Measurements from ENCODE around the gene KCTD12. TPM values are rescaled to one million over a fixed set of nuclear protein-coding genes. Genes with fewer than 3 reads are reported as not detected.

Gene KCTD12
- total RNA-seq, 2 experiments from 2014 or later: 7.1 to 7.3 TPM

DNA sequence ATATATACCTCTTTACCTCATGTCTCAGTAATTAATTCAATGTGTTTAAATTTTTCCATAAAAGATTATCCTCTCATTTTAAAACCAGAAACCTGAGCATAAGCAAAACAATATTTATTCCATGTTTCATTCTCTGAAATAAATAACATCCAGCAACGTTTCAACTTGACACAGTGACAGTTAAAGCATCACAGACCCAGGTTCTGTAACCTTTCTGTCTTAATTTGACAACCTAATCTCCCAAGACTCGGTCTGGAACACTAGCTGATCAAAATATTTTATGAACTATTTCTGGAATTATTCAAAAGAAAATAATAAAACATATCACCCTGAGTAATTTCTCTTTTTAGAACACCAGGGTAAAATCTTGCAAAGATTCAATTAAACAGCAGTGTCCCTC lies 40.3 kb downstream of the KCTD12 start:
- Mint-ChIP-seq H3K9me3 (no peaks in the 10 kb centered on the region), H3K4me3 (no peak overlapping the region), H3K27me3 (peaks cover 5% of the 10 kb centered on the region), H3K27ac (no peak overlapping the region), H3K4me1 (no peaks in the 10 kb centered on the region), H3K36me3 (ENCODE audit: low read depth) (no peaks in the 10 kb centered on the region)
- ChIA-PET CTCF (no interaction called here), POLR2A (no interaction called here)
- DNase-seq: no peak

DNA sequence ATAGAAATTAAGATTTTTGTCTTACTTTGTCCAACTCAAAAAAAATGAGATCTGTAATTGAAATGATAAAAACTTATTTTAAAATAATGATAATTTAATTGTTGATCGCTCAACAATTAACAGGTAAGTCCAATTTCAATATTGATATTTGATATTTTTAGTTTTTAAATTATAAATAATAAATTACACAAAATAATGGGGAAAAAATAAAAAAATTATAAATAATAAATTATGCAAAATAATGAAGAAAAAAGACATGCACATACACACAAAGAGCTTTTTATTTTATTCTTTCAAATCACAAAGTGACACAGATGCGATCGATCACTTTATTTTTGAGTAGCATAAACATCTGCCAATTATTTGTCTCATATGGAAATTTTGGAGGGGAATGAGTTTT lies 40.8 kb downstream of the KCTD12 start:
- Mint-ChIP-seq H3K4me1 (no peaks in the 10 kb centered on the region), H3K9me3 (no peaks in the 10 kb centered on the region), H3K36me3 (ENCODE audit: low read depth) (no peaks in the 10 kb centered on the region), H3K27ac (no peak overlapping the region), H3K4me3 (no peak overlapping the region), H3K27me3 (peaks cover 5% of the 10 kb centered on the region)
- DNase-seq: no peak
- ChIA-PET CTCF (no interaction called here), POLR2A (no interaction called here)

DNA sequence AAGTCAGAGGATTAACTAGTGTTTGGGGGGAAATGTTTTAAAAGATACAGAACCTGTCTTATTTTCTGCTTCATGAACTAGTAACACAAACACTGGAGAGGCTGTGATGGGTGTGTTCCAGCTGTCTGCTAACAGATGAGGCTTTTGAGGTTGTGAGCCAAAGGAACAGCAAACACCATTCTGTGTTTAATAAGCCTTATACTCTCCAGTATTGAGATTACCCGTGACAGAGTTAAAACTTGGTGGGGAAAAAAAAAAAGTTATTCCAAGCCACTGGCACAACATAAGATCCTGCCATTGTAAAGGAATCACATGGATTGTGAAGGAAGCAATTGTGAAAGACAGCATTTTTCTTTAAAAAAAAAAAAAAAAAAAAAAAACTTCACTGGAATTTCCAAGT lies 48.4 kb downstream of the KCTD12 start:
- H3K4me3 Mint-ChIP-seq: no peak overlapping the region
- H3K27ac Mint-ChIP-seq: no peak overlapping the region
- no peaks in the 10 kb centered on the region for H3K4me1 Mint-ChIP-seq
- H3K9me3 Mint-ChIP-seq: no peaks in the 10 kb centered on the region
- no peaks in the 10 kb centered on the region for H3K36me3 Mint-ChIP-seq (ENCODE audit: low read depth)
- peaks cover 6% of the 10 kb centered on the region for H3K27me3 Mint-ChIP-seq
- ChIA-PET POLR2A (no interaction called here), CTCF (interaction anchor here (0.7 to 1.8 kb wide), 2 partner anchors 11 to 794 kb away, joined by 3 to 5 read pairs; no protein-coding TSS in a partner anchor)
- no peak for DNase-seq

DNA sequence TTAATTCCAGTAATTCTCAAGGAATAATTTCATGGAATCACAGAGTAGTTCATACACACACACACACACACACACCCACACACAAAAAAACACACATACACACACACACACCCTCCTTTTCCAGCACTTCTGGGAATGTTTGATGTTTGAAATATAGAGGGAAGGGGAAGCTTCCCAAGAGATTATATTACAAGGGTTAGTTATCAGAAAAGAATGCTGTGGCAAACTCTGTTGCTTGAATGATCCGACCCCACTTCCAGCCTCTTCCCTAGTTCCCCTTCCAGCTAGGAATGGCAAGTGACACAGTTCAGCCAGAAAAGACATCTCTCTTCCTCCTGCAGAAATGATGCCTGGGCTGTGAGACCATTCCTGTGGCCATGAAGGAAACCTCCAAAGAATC lies 49.9 kb downstream of the KCTD12 start:
- Mint-ChIP-seq H3K27ac (no peak overlapping the region), H3K4me3 (no peak overlapping the region), H3K4me1 (no peaks in the 10 kb centered on the region), H3K36me3 (ENCODE audit: low read depth) (no peaks in the 10 kb centered on the region), H3K9me3 (no peaks in the 10 kb centered on the region), H3K27me3 (peaks cover 6% of the 10 kb centered on the region)
- POLR2A ChIA-PET: no interaction called here
- CTCF ChIA-PET: no interaction called here
- DNase-seq: no peak

DNA sequence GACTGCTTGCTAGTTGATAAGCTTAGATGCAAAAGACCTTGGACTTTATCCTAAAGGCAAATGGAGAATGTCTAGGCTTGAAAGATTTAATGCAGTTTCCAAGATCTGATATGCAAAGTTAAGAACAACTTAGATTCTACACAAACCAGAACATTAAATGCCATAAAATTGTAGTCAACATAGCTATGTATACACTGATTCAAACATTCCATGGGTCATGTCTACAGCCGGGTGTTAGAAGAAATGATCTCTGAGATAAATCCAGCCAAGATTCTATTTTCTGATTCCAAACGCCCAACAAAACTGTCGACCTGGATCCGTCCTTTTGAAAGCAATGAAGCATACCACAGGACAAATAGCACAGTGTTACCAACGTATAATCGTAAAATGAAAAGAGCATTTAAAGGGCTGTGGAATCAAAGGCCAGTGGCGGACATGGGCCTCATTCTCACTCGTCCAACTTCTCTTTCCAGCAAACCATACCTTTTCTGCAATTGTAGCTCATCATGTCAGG lies 52.7 kb downstream of the KCTD12 start:
- ChIA-PET CTCF (interaction anchor here (0.9 to 1.4 kb wide), 2 partner anchors 70 to 71 kb away, joined by 3 read pairs; no protein-coding TSS in a partner anchor), POLR2A (no interaction called here)
- H3K36me3 Mint-ChIP-seq (ENCODE audit: low read depth): no peaks in the 10 kb centered on the region
- no peak for DNase-seq
- no peak overlapping the region for H3K27ac Mint-ChIP-seq
- H3K4me3 Mint-ChIP-seq: no peak overlapping the region
- peaks cover 1% of the 10 kb centered on the region for H3K4me1 Mint-ChIP-seq
- no peaks in the 10 kb centered on the region for H3K9me3 Mint-ChIP-seq
- peaks cover 2% of the 10 kb centered on the region for H3K27me3 Mint-ChIP-seq

DNA sequence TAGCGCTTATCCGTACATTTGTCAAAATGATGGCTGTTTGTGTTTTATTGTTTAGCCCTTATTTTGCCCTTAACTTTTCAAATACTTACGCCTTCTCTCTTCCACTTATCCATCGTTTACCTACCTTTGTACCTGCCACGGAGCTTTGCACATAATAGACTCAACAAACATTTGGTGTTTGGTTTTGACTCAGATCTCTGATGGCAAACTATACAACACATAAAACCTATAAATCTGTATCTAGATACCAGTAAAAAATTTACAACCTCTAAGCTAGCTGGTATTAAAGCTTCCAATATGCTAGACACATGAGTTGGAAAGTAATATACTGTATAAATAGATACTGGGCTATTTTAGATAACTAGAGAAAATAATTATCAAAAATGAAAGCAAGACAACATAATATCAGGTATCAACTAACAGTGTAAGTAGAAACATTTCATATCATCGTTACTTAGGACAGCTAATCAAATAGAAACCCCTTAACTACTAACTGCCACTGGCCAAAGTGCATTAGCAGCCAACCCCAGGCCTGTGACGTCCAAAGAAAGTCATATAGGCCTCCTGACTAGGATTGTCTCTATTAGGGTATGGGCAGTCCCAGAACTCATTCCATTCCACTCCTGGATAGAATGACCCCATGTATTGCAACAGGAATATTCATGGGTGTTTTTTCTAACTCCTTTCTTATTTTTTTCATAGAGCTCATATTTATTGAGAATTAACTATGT lies 53.8 kb downstream of the KCTD12 start:
- ChIA-PET POLR2A (no interaction called here), CTCF (interaction anchor here (1.4 kb wide), 1 partner anchor 72 kb away, joined by 3 read pairs; no protein-coding TSS in a partner anchor)
- no peak for DNase-seq
- H3K27ac Mint-ChIP-seq: no peak overlapping the region
- H3K4me3 Mint-ChIP-seq: no peak overlapping the region
- no peaks in the 10 kb centered on the region for H3K9me3 Mint-ChIP-seq
- no peaks in the 10 kb centered on the region for H3K36me3 Mint-ChIP-seq (ENCODE audit: low read depth)
- H3K4me1 Mint-ChIP-seq: peaks cover 4% of the 10 kb centered on the region
- peaks cover 2% of the 10 kb centered on the region for H3K27me3 Mint-ChIP-seq

DNA sequence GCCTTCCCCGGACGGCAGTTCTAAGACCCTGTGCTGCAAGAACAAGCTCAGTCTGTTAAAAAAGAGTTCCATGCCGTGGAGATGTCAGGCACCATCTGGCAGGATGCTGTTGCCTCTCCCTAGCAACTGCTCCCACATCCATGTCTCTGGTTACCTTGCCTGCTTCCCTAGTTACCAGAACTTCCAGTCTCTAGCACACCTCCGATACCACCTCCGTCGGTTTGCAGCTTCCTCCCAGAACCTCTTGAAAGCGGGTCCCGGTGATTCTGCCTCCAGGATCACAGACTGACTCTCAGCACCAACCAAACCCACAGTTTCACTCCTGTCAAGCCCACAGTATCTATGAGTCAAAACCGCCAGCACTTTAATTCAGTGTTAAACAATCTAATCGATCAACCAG lies 55.4 kb downstream of the KCTD12 start:
- POLR2A ChIA-PET: no interaction called here
- H3K4me1 Mint-ChIP-seq: peaks cover 4% of the 10 kb centered on the region
- no peak for DNase-seq
- H3K36me3 Mint-ChIP-seq (ENCODE audit: low read depth): no peaks in the 10 kb centered on the region
- CTCF ChIA-PET: no interaction called here
- H3K4me3 Mint-ChIP-seq: no peak overlapping the region
- peaks cover 2% of the 10 kb centered on the region for H3K27me3 Mint-ChIP-seq
- H3K9me3 Mint-ChIP-seq: no peaks in the 10 kb centered on the region
- H3K27ac Mint-ChIP-seq: no peak overlapping the region

Other genes starting within 250 kb of the KCTD12 start
- gene ACOD1, start 62.1 kb upstream of the KCTD12 start, total RNA-seq: not detected
- gene CLN5, start 105.7 kb upstream of the KCTD12 start, total RNA-seq: 10 to 100 TPM; 13.0 to 15.6 TPM
- 10 to 100 TPM; 38.6 to 43.3 TPM for gene FBXL3, start 140.8 kb upstream of the KCTD12 start, total RNA-seq